Neural progenitor cell (in vitro differentiated cells): ENCODE data around the gene MTHFD2L.

ENCODE experiments used
- EZH2 ChIP-seq: fragments of 200-600 bp; sonication (generic); IDR thresholded peaks from 2 replicates; pipeline ENCODE4 v1.6.1; 2017; ENCODE audit warnings: antibody characterized with exemption, mild to moderate bottlenecking, moderate library complexity
- EZH2phosphoT487 ChIP-seq: fragments of 200-600 bp; sonication (generic); IDR thresholded peaks from 2 replicates; pipeline ENCODE4 v1.6.1; 2017; ENCODE audit warnings: antibody characterized with exemption
- TF ChIP-seq, protein P1 (sequence below): fragments of 200-600 bp; sonication (generic); IDR thresholded peaks from 2 replicates; pipeline ENCODE4 v1.5.1; 2017; ENCODE audit warnings: antibody characterized with exemption, mild to moderate bottlenecking

DNA sequence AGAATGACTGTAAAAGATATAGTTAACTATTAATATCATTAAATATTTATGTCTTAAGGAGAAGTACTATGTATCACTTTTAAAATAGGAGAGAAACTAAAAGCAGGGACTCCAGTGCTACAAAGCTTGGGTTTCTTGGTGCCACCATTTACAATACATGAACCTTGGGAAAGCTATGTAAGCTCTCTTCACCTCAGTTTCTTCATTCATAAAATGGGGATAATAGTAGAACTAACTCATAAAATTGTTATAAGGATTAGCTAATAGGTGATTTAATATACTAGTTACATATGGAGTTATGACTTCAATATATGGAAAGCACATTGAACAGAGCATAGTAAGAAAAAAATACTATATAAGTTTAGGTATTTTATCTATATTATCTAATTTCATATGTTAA, 174.0 kb downstream of the MTHFD2L start:
- TF ChIP-seq EZH2 (no peak), EZH2phosphoT487 (no peak)
- TF ChIP-seq, protein P1, sequence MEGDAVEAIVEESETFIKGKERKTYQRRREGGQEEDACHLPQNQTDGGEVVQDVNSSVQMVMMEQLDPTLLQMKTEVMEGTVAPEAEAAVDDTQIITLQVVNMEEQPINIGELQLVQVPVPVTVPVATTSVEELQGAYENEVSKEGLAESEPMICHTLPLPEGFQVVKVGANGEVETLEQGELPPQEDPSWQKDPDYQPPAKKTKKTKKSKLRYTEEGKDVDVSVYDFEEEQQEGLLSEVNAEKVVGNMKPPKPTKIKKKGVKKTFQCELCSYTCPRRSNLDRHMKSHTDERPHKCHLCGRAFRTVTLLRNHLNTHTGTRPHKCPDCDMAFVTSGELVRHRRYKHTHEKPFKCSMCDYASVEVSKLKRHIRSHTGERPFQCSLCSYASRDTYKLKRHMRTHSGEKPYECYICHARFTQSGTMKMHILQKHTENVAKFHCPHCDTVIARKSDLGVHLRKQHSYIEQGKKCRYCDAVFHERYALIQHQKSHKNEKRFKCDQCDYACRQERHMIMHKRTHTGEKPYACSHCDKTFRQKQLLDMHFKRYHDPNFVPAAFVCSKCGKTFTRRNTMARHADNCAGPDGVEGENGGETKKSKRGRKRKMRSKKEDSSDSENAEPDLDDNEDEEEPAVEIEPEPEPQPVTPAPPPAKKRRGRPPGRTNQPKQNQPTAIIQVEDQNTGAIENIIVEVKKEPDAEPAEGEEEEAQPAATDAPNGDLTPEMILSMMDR = no peak
